ENCODE measurements around the gene REELD1. TPM values are rescaled to one million over a fixed set of nuclear protein-coding genes. Genes with fewer than 3 reads are reported as not detected.

The REELD1 gene
- total RNA-seq, 4 donors from 2014 or later = 0.33 to 0.83 TPM; not detected in 2

DNA sequence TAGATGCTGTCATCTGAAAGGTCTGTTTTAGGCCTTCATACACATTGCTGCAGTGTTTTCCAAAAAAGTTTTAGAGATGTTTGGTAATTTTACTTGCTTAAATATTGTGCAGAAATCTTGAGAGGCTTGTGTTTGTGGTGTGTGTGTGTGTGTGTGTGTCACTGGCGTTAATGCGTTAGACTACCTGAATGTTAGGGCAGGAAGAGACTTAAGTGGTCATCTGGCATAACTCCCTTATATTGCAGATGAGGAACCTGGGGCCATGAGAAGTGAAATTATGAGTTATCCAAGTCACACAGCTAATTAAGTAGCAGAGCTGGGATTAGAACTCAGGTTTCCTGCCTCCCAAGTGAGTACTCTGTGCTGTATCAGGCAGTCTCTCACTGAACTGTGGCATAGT is 37.4 kb upstream of the REELD1 start:
- Histone ChIP-seq H3K36me3 (peaks cover 0 to 5% (median 0%) of the 10 kb centered on the region in 4 donors), H3K4me3 (peak overlapping the region; percentile 83 to 95 (median 90)), H3K9me3 (no peaks in the 10 kb centered on the region), H3K27ac (replicated peaks in 1 of 4) (no peak overlapping the region), H3K27me3 (no peaks in the 10 kb centered on the region), H3K4me1 (peaks cover 38 to 54% (median 46%) of the 10 kb centered on the region in 4 donors)
- TF ChIP-seq EP300 (IDR thresholded peaks at IDR 0.05) (no peak), CTCF (IDR thresholded peaks at IDR 0.05) (no peak)
- WGBS = 78% methylated on average over 2 of the region's 2 CpGs
- intact Hi-C loops (cut with DNase I) = loop anchor here (10.0 kb wide), 1 partner anchor 222 kb away; no protein-coding TSS in a partner anchor
- DNase-seq (ENCODE audit: extremely low spot score) = no peak

- 90% methylated on average over 8 of the region's 8 CpGs for WGBS
- Histone ChIP-seq H3K4me3 (no peak overlapping the region), H3K9me3 (no peaks in the 10 kb centered on the region), H3K27me3 (no peaks in the 10 kb centered on the region), H3K4me1 (peaks cover 38 to 54% (median 46%) of the 10 kb centered on the region in 4 donors), H3K36me3 (peaks cover 0 to 7% (median 1%) of the 10 kb centered on the region in 4 donors), H3K27ac (replicated peaks in 1 of 4) (no peak overlapping the region)
- DNase-seq (ENCODE audit: extremely low spot score) = no peak
- intact Hi-C loops (cut with DNase I) = loop anchor here (10.0 kb wide), 1 partner anchor 223 kb away; no protein-coding TSS in a partner anchor
- TF ChIP-seq EP300 (IDR thresholded peaks at IDR 0.05) (no peak), CTCF (IDR thresholded peaks at IDR 0.05) (no peak), POLR2A (IDR thresholded peaks at IDR 0.05; ENCODE audit: low read depth) (no peak), POLR2AphosphoS5 (IDR thresholded peaks at IDR 0.05) (no peak)
Measured at GRCh38 chr4:146178126-146178525, 36.2 kb upstream of the REELD1 start.

GRCh38 chr4:146179784-146180370 is 34.5 kb upstream of the REELD1 start:
- no peaks in the 10 kb centered on the region for H3K9me3 ChIP-seq
- H3K36me3 ChIP-seq = peaks cover 0 to 24% (median 10%) of the 10 kb centered on the region in 4 donors
- 62% methylated on average over 7 of the region's 7 CpGs for WGBS
- TF ChIP-seq POLR2A (IDR thresholded peaks at IDR 0.05; ENCODE audit: low read depth) (no peak), POLR2AphosphoS5 (IDR thresholded peaks at IDR 0.05) (no peak), CTCF (IDR thresholded peaks at IDR 0.05) (no peak), EP300 (IDR thresholded peaks at IDR 0.05) (no peak)
- H3K27ac ChIP-seq (replicated peaks in 1 of 4) = no peak overlapping the region
- H3K4me1 ChIP-seq = peaks cover 38 to 54% (median 46%) of the 10 kb centered on the region in 4 donors
- no peaks in the 10 kb centered on the region for H3K27me3 ChIP-seq
- DNase-seq (ENCODE audit: extremely low spot score) = no peak
- H3K4me3 ChIP-seq = no peak overlapping the region
- intact Hi-C loops (cut with DNase I) = loop anchor here (10.0 kb wide), 1 partner anchor 225 kb away; no protein-coding TSS in a partner anchor

DNA sequence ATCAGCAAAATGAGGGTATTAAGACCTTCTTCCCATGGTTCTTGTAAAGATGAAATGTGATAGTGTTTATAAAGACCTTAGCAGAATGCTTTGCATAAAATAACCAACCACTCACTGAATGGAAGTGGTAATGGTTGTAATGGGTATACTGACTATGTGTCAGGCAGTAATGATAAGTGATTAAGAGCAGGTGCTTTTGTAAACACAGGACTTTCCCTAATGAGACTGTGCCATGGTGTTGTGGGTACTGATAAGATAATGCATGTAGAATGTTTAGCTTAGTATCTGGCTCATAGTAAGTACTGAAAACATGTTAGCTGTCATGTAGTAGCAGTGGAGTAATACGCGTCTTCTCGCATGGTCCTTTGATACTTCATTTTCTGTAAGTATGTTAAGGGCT is 31.9 kb upstream of the REELD1 start:
- 87% methylated on average over 3 of the region's 3 CpGs for WGBS
- no peak for DNase-seq (ENCODE audit: extremely low spot score)
- H3K9me3 ChIP-seq = no peaks in the 10 kb centered on the region
- no peak overlapping the region for H3K27ac ChIP-seq (replicated peaks in 1 of 4)
- no peaks in the 10 kb centered on the region for H3K27me3 ChIP-seq
- intact Hi-C loops (cut with DNase I) = no loop called here
- peaks cover 24 to 35% (median 31%) of the 10 kb centered on the region in 4 donors for H3K4me1 ChIP-seq
- TF ChIP-seq POLR2A (IDR thresholded peaks at IDR 0.05; ENCODE audit: low read depth) (no peak), EP300 (IDR thresholded peaks at IDR 0.05) (no peak), POLR2AphosphoS5 (IDR thresholded peaks at IDR 0.05) (no peak), CTCF (IDR thresholded peaks at IDR 0.05) (no peak)
- H3K4me3 ChIP-seq = no peak overlapping the region
- peaks cover 10 to 46% (median 26%) of the 10 kb centered on the region in 4 donors for H3K36me3 ChIP-seq
